HepG2 (cell line): ENCODE data around the gene RHBDL1. TPM values are rescaled to one million over a fixed set of nuclear protein-coding genes. Genes with fewer than 3 reads are reported as not detected.

Source experiments
- EZH2 ChIP-seq: conservative IDR thresholded peaks from 2 replicates; pipeline ENCODE4 v1.6.1; 2012; ENCODE audit warnings: mild to moderate bottlenecking, low read depth, low read length, moderate library complexity
- GABPB1 ChIP-seq: IDR thresholded peaks from 2 replicates; pipeline ENCODE4 v1.6.1; 2016; ENCODE audit warnings: mild to moderate bottlenecking, missing genetic modification reagents, moderate library complexity, missing compliant biosample characterization
- HOXA3 ChIP-seq: sonication (generic); formaldehyde crosslinking; IDR thresholded peaks from 2 replicates; pipeline ENCODE4 v1.5.0; 2020; ENCODE audit warnings: missing genetic modification reagents
- KDM5B ChIP-seq: sonication (generic); formaldehyde crosslinking; IDR thresholded peaks from 2 replicates; pipeline ENCODE4 v1.4.0; 2020; ENCODE audit warnings: missing genetic modification reagents, mild to moderate bottlenecking, borderline replicate concordance
- MIER3 ChIP-seq: IDR thresholded peaks from 2 replicates; pipeline ENCODE4 v1.6.1; 2016; ENCODE audit warnings: missing compliant biosample characterization, borderline replicate concordance
- MYC ChIP-seq: sonication (generic); formaldehyde crosslinking; IDR thresholded peaks from 2 replicates; pipeline ENCODE4 v1.9.0; 2021; ENCODE audit warnings: missing genetic modification reagents, borderline replicate concordance
- RBM39 ChIP-seq: fragments of 200-400 bp; formaldehyde crosslinking; IDR thresholded peaks from one replicate; pipeline ENCODE4 v1.6.1; 2018; ENCODE audit warnings: antibody characterized with exemption, mild to moderate bottlenecking, low read depth, low read length; ENCODE audit not compliant: poor library complexity, severe bottlenecking
- ZNF292 ChIP-seq: sonication (generic); formaldehyde crosslinking; IDR thresholded peaks from 2 replicates; pipeline ENCODE4 v1.8.1; 2022; ENCODE audit warnings: mild to moderate bottlenecking, low read depth, missing genetic modification reagents, borderline replicate concordance
- ZNF407 ChIP-seq: sonication (generic); formaldehyde crosslinking; IDR thresholded peaks from one replicate; pipeline ENCODE4 v1.5.1; 2020; ENCODE audit warnings: mild to moderate bottlenecking, missing genetic modification reagents; ENCODE audit errors: not compliant biosample characterization
- ZSCAN25 ChIP-seq: sonication (generic); formaldehyde crosslinking; IDR thresholded peaks from 2 replicates; pipeline ENCODE4 v1.8.0; 2022; ENCODE audit warnings: mild to moderate bottlenecking, missing genetic modification reagents
- polyA plus RNA-seq, 8 experiments: library from polyadenylated mRNA; depleted of rRNA in 3 of 8; stranded (reverse) in 7 of 8; unstranded in 1 of 8; fragments of >200 nt; fragmentation: Illumina TruSeq in 4 of 8; extraction: Trizol in 4 of 8; gene quantifications; 2 replicates each; pipeline versions ENCODE4 v1.2.1 to v1.2.3, GENCODE V29; 2011 to 2016; ENCODE audit warnings: low read depth in 4 of 8, missing spikeins in 1 of 8, mixed read lengths in 1 of 8; ENCODE audit not compliant: insufficient read depth in 1 of 8
- total RNA-seq, 5 experiments: library from RNA; depleted of rRNA; stranded (reverse); fragments of >200 nt; fragmentation: Illumina TruSeq; extraction: Trizol; gene quantifications; 2 replicates each; pipeline ENCODE4 v1.2.3, GENCODE V29; 2016; ENCODE audit warnings: low read depth in 1 of 5
- TF ChIP-seq, protein P1 (sequence below): sonication (generic); formaldehyde crosslinking; IDR thresholded peaks from 2 replicates; pipeline ENCODE4 v1.8.0; 2022; ENCODE audit warnings: mild to moderate bottlenecking, missing genetic modification reagents, moderate library complexity
- TF ChIP-seq, protein P2 (sequence below): sonication (generic); formaldehyde crosslinking; IDR thresholded peaks from 2 replicates; pipeline ENCODE4 v1.4.0; 2020; ENCODE audit warnings: missing genetic modification reagents

The RHBDL1 gene
- total and polyA plus RNA-seq, 2 of the 13 experiments (the other 11 are each of a cell fraction or from before 2014, with no cell fraction given): 1.8 to 3.8 TPM

DNA sequence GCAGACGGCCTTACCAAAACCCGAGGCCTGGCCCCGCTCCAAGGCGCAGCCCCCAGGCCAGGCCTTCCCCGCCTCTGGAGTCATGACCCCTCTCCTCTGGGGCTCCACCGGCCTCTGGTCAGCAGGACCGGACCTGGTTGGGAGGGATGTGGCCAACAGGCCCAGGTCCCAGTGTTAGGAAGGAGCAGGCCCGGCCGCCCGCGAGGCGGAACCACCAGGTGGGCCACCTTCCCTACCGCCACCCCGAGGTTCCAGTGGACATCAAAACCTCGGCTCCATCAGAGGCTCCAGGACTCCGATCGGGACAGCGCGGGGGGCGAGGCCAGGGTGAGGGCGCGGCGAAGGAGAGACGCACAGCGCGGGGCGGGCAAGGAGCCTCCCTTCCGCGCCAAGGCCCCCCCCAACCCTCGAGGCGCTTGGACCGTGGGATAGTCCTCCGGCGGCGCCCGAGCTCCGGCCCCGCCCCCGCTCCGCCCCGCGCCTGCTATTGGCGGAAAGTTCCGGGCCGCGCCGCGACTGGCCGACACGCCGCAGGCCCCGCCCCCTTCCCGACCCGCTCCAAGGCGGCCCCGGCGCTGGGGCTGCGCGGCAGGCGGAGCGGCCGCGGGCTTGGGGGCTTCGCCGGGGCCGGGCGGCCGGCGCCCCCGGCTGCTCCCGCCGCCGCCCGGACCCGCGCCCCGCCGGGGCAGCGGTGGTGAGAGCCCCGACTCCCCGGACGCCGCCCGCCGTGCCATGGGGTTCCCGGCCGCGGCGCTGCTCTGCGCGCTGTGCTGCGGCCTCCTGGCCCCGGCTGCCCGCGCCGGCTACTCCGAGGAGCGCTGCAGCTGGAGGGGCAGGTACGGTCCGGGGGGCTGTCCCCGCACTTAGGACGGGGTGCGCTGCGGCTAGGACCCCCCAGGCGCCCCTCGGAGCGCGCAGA lies 39.3 kb downstream of the RHBDL1 start, which contains the start of gene METRN (continued):
- TF ChIP-seq, protein P1, sequence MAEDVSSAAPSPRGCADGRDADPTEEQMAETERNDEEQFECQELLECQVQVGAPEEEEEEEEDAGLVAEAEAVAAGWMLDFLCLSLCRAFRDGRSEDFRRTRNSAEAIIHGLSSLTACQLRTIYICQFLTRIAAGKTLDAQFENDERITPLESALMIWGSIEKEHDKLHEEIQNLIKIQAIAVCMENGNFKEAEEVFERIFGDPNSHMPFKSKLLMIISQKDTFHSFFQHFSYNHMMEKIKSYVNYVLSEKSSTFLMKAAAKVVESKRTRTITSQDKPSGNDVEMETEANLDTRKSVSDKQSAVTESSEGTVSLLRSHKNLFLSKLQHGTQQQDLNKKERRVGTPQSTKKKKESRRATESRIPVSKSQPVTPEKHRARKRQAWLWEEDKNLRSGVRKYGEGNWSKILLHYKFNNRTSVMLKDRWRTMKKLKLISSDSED (CRISPR knock-in tag): no peak
- TF ChIP-seq HOXA3: no peak
- 0 out of 2 replicates have a peak, but pooled peaks have one; percentile 34 for TF ChIP-seq KDM5B (CRISPR knock-in tag)
- TF ChIP-seq MIER3 (CRISPR knock-in tag): no peak
- peak; percentile 54; the same call in 1 of the 2 replicates for TF ChIP-seq GABPB1
- no peak for TF ChIP-seq RBM39
- TF ChIP-seq ZNF407 (CRISPR knock-in tag): no peak
- TF ChIP-seq, protein P2, sequence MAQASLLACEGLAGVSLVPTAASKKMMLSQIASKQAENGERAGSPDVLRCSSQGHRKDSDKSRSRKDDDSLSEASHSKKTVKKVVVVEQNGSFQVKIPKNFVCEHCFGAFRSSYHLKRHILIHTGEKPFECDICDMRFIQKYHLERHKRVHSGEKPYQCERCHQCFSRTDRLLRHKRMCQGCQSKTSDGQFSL: peak; percentile 98
- no peak for TF ChIP-seq EZH2
- peak; percentile 38; the same call in 1 of the 2 replicates for TF ChIP-seq MYC (CRISPR knock-in tag)
- TF ChIP-seq ZNF292 (CRISPR knock-in tag): no peak
- TF ChIP-seq ZSCAN25: no peak
